Liver (tissue), 9 donors: ENCODE data around the gene MED27. TPM values are rescaled to one million over a fixed set of nuclear protein-coding genes. Genes with fewer than 3 reads are reported as not detected.

Experiments used
- DNase-seq: peaks from one replicate; pipeline ENCODE4 v3.0.0-alpha.2; 2017; ENCODE audit warnings: low spot score
- H3K27ac ChIP-seq, 2 donors: one replicate each; pipeline ENCODE4 v1.7.0; 2013; ENCODE audit warnings: inconsistent platforms in 2 of 2, low read length in 2 of 2, control low read depth in 1 of 2, low read depth in 1 of 2, mild to moderate bottlenecking in 1 of 2
- H3K27me3 ChIP-seq, 4 donors: one replicate each; pipeline versions ENCODE4 v1.6.1 to v1.7.0; 2013; ENCODE audit warnings: low read length in 3 of 4, inconsistent platforms in 1 of 4, mild to moderate bottlenecking in 1 of 4, moderate library complexity in 1 of 4; ENCODE audit not compliant: control insufficient read depth in 4 of 4, insufficient read depth in 4 of 4
- H3K36me3 ChIP-seq, 4 donors: one replicate each; pipeline versions ENCODE4 v1.6.1 to v1.7.0; 2013; ENCODE audit warnings: low read length in 3 of 4, mild to moderate bottlenecking in 3 of 4, low read depth in 1 of 4, moderate library complexity in 1 of 4; ENCODE audit not compliant: control insufficient read depth in 4 of 4, insufficient read depth in 3 of 4
- H3K4me1 ChIP-seq, 4 donors: one replicate each; pipeline versions ENCODE4 v1.6.1 to v1.7.0; 2013; ENCODE audit warnings: low read length in 3 of 4, mild to moderate bottlenecking in 3 of 4, moderate library complexity in 1 of 4; ENCODE audit not compliant: control insufficient read depth in 4 of 4, insufficient read depth in 4 of 4
- H3K4me3 ChIP-seq, 3 donors: one replicate each; pipeline versions ENCODE4 v1.6.1 to v1.7.0; 2013; ENCODE audit warnings: low read length in 3 of 3, control low read depth in 1 of 3, low read depth in 1 of 3, mild to moderate bottlenecking in 1 of 3
- H3K9ac ChIP-seq, 2 donors: one replicate each; pipeline ENCODE4 v1.7.0; 2013; ENCODE audit warnings: low read length in 2 of 2, mild to moderate bottlenecking in 2 of 2, moderate library complexity in 2 of 2, control low read depth in 1 of 2, low read depth in 1 of 2
- H3K9me3 ChIP-seq, 4 donors: one replicate each; pipeline versions ENCODE4 v1.6.1 to v1.7.0; 2013; ENCODE audit warnings: low read length in 3 of 4; ENCODE audit not compliant: control insufficient read depth in 4 of 4
- ATF3 ChIP-seq: IDR thresholded peaks from 2 replicates; pipeline ENCODE4 v1.6.1; 2016; ENCODE audit warnings: antibody characterized with exemption
- CTCF ChIP-seq: fragments of 150-350 bp; IDR thresholded peaks from 2 replicates; pipeline ENCODE4 v1.5.1; 2017; ENCODE audit warnings: improper control_type of control experiment, low read depth, low read length; ENCODE audit not compliant: missing input control
- EGR1 ChIP-seq, 2 donors: IDR thresholded peaks; 2 replicates each; pipeline ENCODE4 v1.6.1; 2016 to 2018; ENCODE audit warnings: antibody characterized with exemption in 2 of 2, low read depth in 2 of 2
- FOXA1 ChIP-seq: IDR thresholded peaks from 2 replicates; pipeline ENCODE4 v1.6.1; 2016; ENCODE audit warnings: antibody characterized with exemption
- FOXA2 ChIP-seq: IDR thresholded peaks from 2 replicates; pipeline ENCODE4 v1.6.1; 2016; ENCODE audit warnings: antibody characterized with exemption
- GABPA ChIP-seq, 2 donors: IDR thresholded peaks in 1 of 2; conservative IDR thresholded peaks in 1 of 2; 2 replicates each; pipeline ENCODE4 v1.6.1; 2016; ENCODE audit warnings: antibody characterized with exemption in 2 of 2, mild to moderate bottlenecking in 1 of 2, moderate library complexity in 1 of 2
- HNF4A ChIP-seq, 2 donors: conservative IDR thresholded peaks; 2 replicates each; pipeline ENCODE4 v1.6.1; 2016; ENCODE audit warnings: antibody characterized with exemption in 2 of 2, mild to moderate bottlenecking in 2 of 2
- HNF4G ChIP-seq: IDR thresholded peaks from 2 replicates; pipeline ENCODE4 v1.6.1; 2016; ENCODE audit warnings: antibody characterized with exemption
- JUND ChIP-seq, 2 donors: IDR thresholded peaks; 2 replicates each; pipeline ENCODE4 v1.6.1; 2016; ENCODE audit warnings: antibody characterized with exemption in 2 of 2
- MAX ChIP-seq: IDR thresholded peaks from 2 replicates; pipeline ENCODE4 v1.6.1; 2016; ENCODE audit warnings: antibody characterized with exemption
- NR2F2 ChIP-seq: IDR thresholded peaks from 2 replicates; pipeline ENCODE4 v1.6.1; 2016; ENCODE audit warnings: antibody characterized with exemption
- RAD21 ChIP-seq, 2 donors: IDR thresholded peaks; 2 replicates each; pipeline ENCODE4 v1.6.1; 2016; ENCODE audit warnings: antibody characterized with exemption in 2 of 2, mild to moderate bottlenecking in 2 of 2
- REST ChIP-seq: IDR thresholded peaks from 2 replicates; pipeline ENCODE4 v1.6.1; 2016; ENCODE audit warnings: antibody characterized with exemption, mild to moderate bottlenecking
- RXRA ChIP-seq, 2 donors: IDR thresholded peaks; 2 replicates each; pipeline ENCODE4 v1.6.1; 2017 to 2018; ENCODE audit warnings: antibody characterized with exemption in 2 of 2, mild to moderate bottlenecking in 1 of 2
- SP1 ChIP-seq: IDR thresholded peaks from 2 replicates; pipeline ENCODE4 v1.6.1; 2018; ENCODE audit warnings: antibody characterized with exemption, mild to moderate bottlenecking
- TAF1 ChIP-seq: conservative IDR thresholded peaks from 2 replicates; pipeline ENCODE4 v1.6.1; 2016; ENCODE audit warnings: antibody characterized with exemption, mild to moderate bottlenecking
- YY1 ChIP-seq: IDR thresholded peaks from 2 replicates; pipeline ENCODE4 v1.6.1; 2016; ENCODE audit warnings: antibody characterized with exemption, mild to moderate bottlenecking
- ZBTB33 ChIP-seq: IDR thresholded peaks from 2 replicates; pipeline ENCODE4 v1.6.1; 2016; ENCODE audit warnings: antibody characterized with exemption
- WGBS: extraction: QIAGEN DNeasy Blood & Tissue Kit; methylation state at CpG from one replicate; pipeline ENCODE4 v1.1.7; 2013; 5-methylcytosine and 5-hydroxymethylcytosine counted together
- polyA plus RNA-seq, 2 donors: library from polyadenylated mRNA; stranded (reverse) in 1 of 2; unstranded in 1 of 2; fragments of 200-250 nt in 1 of 2; fragments of >200 nt in 1 of 2; fragmentation: Nextera tagmentation in 1 of 2; extraction: Ambion mirVana in 1 of 2; gene quantifications; one replicate each; pipeline versions ENCODE4 v1.2.1 to v1.2.3, GENCODE V29; 2013 to 2015
- total RNA-seq, 2 donors: library from RNA; depleted of rRNA; stranded (reverse); fragments of >200 nt; gene quantifications; one replicate each; pipeline ENCODE4 v1.2.3, GENCODE V29; 2014
- donor health status: healthy.
- donor health status: healthy.
- donor health status: healthy.
- donor health status: healthy.
- donor health status: healthy.

Gene MED27
- total and polyA plus RNA-seq, 4 donors, result 4.6 to 7.9 (median 5.5) TPM

- H3K9me3 ChIP-seq, result no peaks in the 10 kb centered on the region
- no peaks in the 10 kb centered on the region for H3K4me1 ChIP-seq
- no peak overlapping the region for H3K27ac ChIP-seq
- DNase-seq, result no peak
- H3K9ac ChIP-seq, result no peak overlapping the region
- 92% methylated on average over 1 of the region's 1 CpG for WGBS
- no peak for TF ChIP-seq CTCF
- TF ChIP-seq TAF1, result no peak
- no peak for TF ChIP-seq FOXA2
- TF ChIP-seq MAX, result no peak
- no peak for TF ChIP-seq ATF3
- no peak for TF ChIP-seq JUND (IDR thresholded peaks at IDR 0.05)
- TF ChIP-seq EGR1 (IDR thresholded peaks at IDR 0.05; ENCODE audit: low read depth in 2 of 2), result no peak
- TF ChIP-seq YY1, result no peak
- no peak for TF ChIP-seq SP1
- no peak for TF ChIP-seq RAD21 (IDR thresholded peaks at IDR 0.05)
- TF ChIP-seq NR2F2, result no peak
- H3K36me3 ChIP-seq, result no peaks in the 10 kb centered on the region
- no peaks in the 10 kb centered on the region for H3K27me3 ChIP-seq
- H3K4me3 ChIP-seq, result no peak overlapping the region
These were observed 160.5 kb downstream of the MED27 start for GRCh38 chr9:131919216-131919615.

- no peak overlapping the region for H3K4me3 ChIP-seq
- H3K27me3 ChIP-seq, result no peaks in the 10 kb centered on the region
- no peaks in the 10 kb centered on the region for H3K9me3 ChIP-seq
- H3K4me1 ChIP-seq, result no peaks in the 10 kb centered on the region
- WGBS, result 92% methylated on average over 5 of the region's 5 CpGs
- DNase-seq, result no peak
- H3K9ac ChIP-seq, result no peak overlapping the region
- TF ChIP-seq EGR1 (IDR thresholded peaks at IDR 0.05; ENCODE audit: low read depth in 2 of 2) (no peak), HNF4A (conservative IDR thresholded peaks at IDR 0.05) (no peak), NR2F2 (no peak), CTCF (no peak), JUND (IDR thresholded peaks at IDR 0.05) (no peak), HNF4G (no peak), ZBTB33 (no peak), YY1 (no peak), TAF1 (no peak), FOXA1 (no peak), RAD21 (IDR thresholded peaks at IDR 0.05) (no peak), REST (no peak), RXRA (IDR thresholded peaks at IDR 0.05) (no peak), MAX (no peak), GABPA (IDR thresholded peaks at IDR 0.05 in 1 of 2, conservative IDR thresholded peaks at IDR 0.05 in 1 of 2) (no peak)
- H3K27ac ChIP-seq, result no peak overlapping the region
- no peaks in the 10 kb centered on the region for H3K36me3 ChIP-seq
These were observed 161.2 kb downstream of the MED27 start for GRCh38 chr9:131918481-131918880.
